ENCODE results near the gene CCNB1IP1.
"Not testable (repeated sequence)": the region's sequence is repeated elsewhere in the genome, so short reads cannot be mapped to it uniquely, and the experiment has no call there.

The CCNB1IP1 gene

GRCh38 chr14:20332788-20333493 lies at the start of gene CCNB1IP1:
Gene CCNB1IP1, minus strand, starts transcription at chr14:20333279. Its CDS starts 16,756 bp downstream, at chr14:20316523.
- DNase-seq (ENCODE audit: low read depth) = peak; percentile 5

- no peak for DNase-seq (ENCODE audit: low read depth)
Observed at GRCh38 chr14:20382526-20382925, 49.4 kb upstream of the CCNB1IP1 start.

GRCh38 chr14:20381341-20381740 lies 48.3 kb upstream of the CCNB1IP1 start:
- DNase-seq (ENCODE audit: low read depth) = no peak

DNA sequence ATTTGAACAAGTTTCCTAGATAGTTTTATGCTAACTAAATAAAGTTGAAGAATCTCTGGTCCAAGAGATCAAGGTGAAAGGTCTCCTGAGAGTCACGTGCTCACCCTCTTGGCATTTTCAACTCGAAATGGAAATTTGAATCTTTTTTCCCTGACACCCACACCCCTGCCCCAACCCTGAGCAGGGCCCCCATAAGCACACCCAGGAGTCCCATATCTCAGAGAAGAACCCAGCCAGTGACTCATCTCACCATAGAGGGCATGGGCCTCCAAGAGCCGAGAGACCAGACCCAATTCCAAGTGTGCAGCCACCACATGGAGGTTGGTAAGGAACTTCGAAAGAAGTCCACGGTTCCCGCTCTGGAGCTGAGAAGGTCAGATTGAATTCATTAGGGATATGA lies 47.6 kb upstream of the CCNB1IP1 start:
- no peak for DNase-seq (ENCODE audit: low read depth)

DNA sequence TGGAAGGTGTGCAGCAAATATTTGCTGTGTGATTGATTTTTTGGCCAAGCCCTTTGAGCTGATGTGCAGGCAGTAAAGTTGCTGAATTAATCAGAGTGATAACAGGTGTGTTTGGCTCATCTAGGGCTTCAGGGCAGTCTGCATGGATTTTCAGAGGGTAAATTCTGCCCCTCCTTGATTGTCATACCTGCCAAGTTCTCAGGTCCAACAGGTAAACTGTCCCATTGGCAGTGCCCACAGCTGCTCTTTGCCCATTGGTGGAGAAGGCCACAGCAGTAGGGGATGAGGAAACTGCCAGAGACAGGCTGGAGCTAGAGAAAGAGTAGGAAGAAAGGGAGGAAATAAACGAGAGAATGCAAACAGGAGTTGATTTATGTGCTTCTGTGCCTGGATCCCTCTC lies 46.7 kb upstream of the CCNB1IP1 start:
- DNase-seq (ENCODE audit: low read depth) = no peak

DNA sequence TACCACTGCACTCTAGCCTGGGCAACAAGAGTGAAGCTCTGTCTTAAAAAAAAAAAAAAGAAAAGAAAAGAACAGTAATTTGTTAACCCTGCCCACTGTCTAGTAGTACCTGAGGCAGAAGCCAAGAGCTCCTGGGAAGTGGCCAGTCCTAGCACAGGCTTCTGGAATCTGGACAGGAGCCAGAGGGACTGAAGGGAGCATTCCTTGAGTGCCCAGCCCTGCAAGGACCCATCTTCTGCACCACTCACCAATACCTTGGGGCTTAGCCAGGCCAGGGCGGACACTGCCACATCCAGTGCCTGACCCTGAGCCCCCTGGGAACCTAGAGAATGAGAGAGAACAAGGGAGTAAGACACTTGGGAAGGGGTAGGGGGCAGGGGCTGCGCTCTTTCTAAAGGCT lies 44.1 kb upstream of the CCNB1IP1 start:
- DNase-seq (ENCODE audit: low read depth) = no peak

- no peak for DNase-seq (ENCODE audit: low read depth)
Observed at GRCh38 chr14:20376071-20376588, 43.1 kb upstream of the CCNB1IP1 start.

DNA sequence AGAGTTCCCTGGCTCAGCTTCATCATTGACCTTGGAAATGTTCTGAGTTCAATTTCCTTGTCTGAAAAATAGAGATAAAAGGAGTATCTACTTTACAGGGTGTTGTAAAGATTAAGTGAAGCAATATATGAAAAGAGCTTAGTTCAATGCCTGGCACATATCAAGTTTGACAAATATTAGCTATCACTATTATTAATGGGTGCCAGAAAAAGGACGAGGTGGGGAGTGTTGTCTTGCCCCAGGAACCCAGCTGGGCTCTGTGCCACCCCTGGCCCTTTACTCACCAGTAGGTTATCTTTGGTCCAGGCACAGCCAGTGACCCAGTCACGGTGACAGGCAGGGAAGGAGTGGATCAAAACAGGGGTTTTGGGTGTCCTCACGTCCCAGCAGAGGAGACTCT lies 42.4 kb upstream of the CCNB1IP1 start:
- DNase-seq (ENCODE audit: low read depth) = no peak

GRCh38 chr14:20372796-20373195 lies 39.7 kb upstream of the CCNB1IP1 start:
- DNase-seq (ENCODE audit: low read depth) = no peak

DNA sequence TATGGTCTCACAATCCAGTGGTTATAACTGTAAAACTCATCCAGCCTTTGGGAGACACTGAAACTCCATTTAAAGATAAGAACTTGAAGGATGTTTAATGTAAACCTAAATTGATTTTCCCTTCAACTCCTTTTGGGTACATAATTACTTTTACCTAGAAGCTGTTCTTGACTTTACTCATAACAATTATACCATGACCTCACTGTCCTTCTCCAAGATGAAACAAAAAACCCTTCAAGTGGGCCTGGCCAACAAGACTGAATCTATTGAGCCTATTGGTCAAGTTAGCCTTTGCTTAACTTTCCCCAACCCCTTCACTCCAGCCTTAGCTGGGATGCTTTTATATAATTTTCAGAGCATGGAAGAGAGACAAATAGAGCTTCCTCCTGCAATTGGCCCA lies 32.8 kb upstream of the CCNB1IP1 start:
- DNase-seq (ENCODE audit: low read depth) = no peak

- DNase-seq (ENCODE audit: low read depth) = not testable (repeated sequence)
Observed at GRCh38 chr14:20358474-20358873, 25.4 kb upstream of the CCNB1IP1 start.

GRCh38 chr14:20356422-20356821 lies 23.3 kb upstream of the CCNB1IP1 start:
- no peak for DNase-seq (ENCODE audit: low read depth)

- no peak for DNase-seq (ENCODE audit: low read depth)
Observed at GRCh38 chr14:20350860-20351259, 17.8 kb upstream of the CCNB1IP1 start.

DNA sequence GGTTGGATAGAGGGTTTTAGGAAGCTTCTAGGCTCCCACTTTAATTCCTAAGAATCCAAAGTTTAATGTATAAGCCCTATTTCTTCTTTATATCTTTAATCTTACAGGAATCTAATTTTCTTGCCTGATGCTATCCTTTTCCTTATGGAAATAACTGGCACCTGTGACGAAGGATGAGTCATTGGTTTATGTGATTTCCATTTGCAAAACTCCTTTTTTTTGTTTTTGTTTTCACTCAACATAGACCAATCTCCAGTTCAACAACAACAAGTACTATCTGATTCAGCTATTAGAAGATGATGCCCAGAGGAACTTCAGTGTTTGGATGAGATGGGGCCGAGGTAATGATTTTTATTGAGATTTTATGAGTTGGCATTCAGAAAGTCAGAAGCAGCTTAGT lies 17.2 kb upstream of the CCNB1IP1 start:
- no peak for DNase-seq (ENCODE audit: low read depth)

DNA sequence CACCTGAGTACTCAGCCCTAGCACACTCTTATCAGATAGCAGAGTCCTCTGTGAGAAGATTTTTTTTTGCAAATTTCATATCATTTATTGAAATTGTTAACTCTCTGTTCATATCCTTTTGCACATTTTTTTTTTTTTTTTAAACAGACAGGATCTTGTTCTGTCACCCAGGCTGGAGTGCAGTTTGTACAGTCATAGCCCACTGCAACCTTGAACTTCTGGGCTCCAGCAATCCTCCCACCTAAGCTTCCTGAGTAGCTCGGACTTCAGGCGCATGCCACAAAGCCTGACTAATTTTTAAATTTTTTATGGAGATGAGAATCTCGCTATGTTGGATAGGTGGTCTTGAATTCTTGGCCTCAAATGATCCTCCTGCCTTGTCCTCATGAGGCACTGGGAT lies 14.7 kb upstream of the CCNB1IP1 start:
- no peak for DNase-seq (ENCODE audit: low read depth)

DNA sequence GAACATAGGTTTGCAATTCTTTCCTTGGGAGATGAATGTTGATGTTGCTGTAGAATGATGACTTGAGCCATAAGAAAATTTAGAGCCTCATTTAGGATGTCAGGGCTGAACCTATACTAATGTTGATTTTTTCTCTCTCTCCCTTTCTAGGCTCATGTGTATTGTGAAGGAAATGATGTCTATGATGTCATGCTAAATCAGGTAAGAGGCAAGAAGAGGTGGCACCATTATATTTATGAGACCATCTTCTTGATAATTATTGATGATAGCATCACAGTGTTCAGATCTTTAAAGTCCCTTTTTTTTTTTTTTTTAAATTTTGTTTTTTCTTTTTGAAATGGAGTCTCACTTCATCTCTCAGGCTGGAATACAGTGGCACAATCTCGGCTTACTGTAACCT lies 13.6 kb upstream of the CCNB1IP1 start:
- no peak for DNase-seq (ENCODE audit: low read depth)

GRCh38 chr14:20345366-20345765 lies 12.3 kb upstream of the CCNB1IP1 start:
- no peak for DNase-seq (ENCODE audit: low read depth)

- DNase-seq (ENCODE audit: low read depth) = no peak
Observed at GRCh38 chr14:20343862-20344220, 10.8 kb upstream of the CCNB1IP1 start.

DNA sequence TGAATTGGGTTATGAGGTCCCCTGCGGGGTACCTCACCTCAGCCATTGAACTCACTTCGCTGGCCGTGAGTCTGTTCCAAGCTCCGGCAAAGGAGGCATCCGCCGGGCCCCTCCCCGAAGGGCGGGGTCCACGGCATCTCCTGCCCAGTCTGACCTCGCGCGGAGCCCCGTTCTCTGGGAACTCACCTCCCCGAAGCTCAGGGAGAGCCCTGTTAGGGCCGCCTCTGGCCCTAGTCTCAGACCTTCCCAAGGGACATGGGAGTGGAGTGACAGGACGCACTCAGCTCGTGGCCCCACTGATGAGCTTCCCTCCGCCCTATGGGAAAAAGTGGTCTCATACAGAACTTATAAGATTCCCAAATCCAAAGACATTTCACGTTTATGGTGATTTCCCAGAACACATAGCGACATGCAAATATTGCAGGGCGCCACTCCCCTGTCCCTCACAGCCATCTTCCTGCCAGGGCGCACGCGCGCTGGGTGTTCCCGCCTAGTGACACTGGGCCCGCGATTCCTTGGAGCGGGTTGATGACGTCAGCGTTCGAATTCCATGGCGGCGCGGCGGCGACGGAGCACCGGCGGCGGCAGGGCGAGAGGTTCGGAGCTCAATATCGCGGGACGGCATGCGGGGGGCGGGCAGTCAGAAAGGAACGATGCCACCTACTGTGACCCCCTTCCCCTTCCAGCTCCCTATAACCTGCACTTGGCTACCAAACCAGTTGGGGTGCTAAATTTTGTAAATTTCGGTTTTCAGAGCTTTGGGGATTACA lies 10.2 kb upstream of the CCNB1IP1 start, which contains the start of gene PARP2:
TSS of gene PARP2 (plus strand) at position 544 of the 770 bp plus-strand sequence. CDS start at position 551, 7 bp downstream.
- peak; percentile 79 for DNase-seq (ENCODE audit: low read depth)

GRCh38 chr14:20341646-20342045 lies 8.6 kb upstream of the CCNB1IP1 start:
- DNase-seq (ENCODE audit: low read depth) = no peak

DNA sequence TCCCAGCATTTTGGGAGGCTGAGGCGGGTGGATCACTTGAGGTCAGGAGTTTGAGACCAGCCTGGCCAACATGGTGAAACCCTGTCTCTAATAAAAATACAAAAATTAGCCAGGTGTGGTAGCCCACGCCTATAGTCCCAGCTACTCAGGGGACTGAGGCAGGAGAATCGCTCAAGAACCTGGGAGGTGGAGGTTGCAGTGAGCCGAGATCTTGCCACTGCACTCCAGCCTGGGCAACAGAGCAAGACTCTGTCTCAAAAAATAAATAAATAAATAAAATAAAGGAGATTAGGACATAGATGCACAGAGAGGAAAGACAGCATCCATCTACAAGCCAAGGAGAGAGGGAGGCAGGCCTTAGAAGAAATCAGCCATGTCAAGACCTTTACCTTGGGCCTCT lies 8.0 kb upstream of the CCNB1IP1 start:
- not testable (repeated sequence) for DNase-seq (ENCODE audit: low read depth)

DNA sequence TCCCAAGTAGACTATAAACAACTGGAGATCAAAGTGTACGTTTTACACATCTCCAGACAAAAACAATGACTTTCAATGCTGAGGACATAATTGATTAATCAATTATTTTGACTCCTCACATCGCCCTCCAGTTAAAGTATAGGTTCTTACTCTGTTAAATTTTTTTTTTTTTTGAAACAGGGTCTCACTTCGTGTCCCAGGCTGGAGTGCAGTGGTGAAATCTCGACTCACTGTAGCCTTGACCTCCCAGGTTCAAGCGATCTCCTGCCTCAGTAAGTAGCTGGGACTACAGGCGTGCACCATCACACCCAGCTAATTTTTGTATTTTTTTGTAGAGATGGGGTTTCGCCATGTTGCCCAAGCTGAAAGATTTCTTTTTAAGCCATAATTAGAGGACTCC lies 938 bp upstream of the CCNB1IP1 start:
- DNase-seq (ENCODE audit: low read depth) = no peak

GRCh38 chr14:20333494-20333841 lies 389 bp upstream of the CCNB1IP1 start:
- DNase-seq (ENCODE audit: low read depth) = no peak

DNA sequence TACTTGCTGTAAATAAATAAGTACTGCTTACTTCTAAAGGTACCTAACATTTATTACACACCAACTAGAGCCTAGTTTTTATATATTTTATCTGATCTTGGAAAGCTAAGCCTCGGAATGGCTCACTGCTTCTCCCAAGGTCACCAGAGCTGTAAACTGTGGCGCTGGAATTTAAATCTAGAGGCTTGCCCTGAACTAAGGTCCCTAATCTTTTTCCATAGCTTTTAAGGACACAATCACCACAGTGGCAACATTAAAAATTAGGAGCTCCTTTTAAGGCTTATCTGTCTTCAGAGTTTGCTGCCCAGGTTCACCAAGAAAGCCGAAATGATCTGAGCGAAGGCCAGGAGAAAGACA lies 670 bp downstream of the CCNB1IP1 start:
- no peak for DNase-seq (ENCODE audit: low read depth)
